ENCODE data around the gene SIPA1L3. TPM values are rescaled to one million over a fixed set of nuclear protein-coding genes. Genes with fewer than 3 reads are reported as not detected.

Gene SIPA1L3
- total RNA-seq, 1 experiment from 2014 or later, result 125 TPM

- no peaks in the 10 kb centered on the region for H3K9me3 ChIP-seq
- no peak for DNase-seq
- H3K36me3 ChIP-seq (ENCODE audit: control insufficient read depth, insufficient read depth, low read length), result no peaks in the 10 kb centered on the region; the same call in none of the 2 replicates
- H3K27me3 ChIP-seq (replicated peaks; ENCODE audit: control insufficient read depth, insufficient read depth, low read length), result no peaks in the 10 kb centered on the region
- no peak overlapping the region for H3K4me3 Mint-ChIP-seq (ENCODE audit: unreplicated experiment)
- H3K27me3 Mint-ChIP-seq (ENCODE audit: insufficient read depth, unreplicated experiment), result no peaks in the 10 kb centered on the region
- peak overlapping the region; percentile 40 for H3K27ac Mint-ChIP-seq (ENCODE audit: unreplicated experiment)
- H3K36me3 Mint-ChIP-seq (ENCODE audit: insufficient read depth, unreplicated experiment), result peaks cover 67% of the 10 kb centered on the region
- CTCF ChIA-PET, result no interaction called here
- POLR2A ChIA-PET, result no interaction called here
- intact Hi-C loops (cut with micrococcal nuclease; ENCODE audit: unreplicated experiment), result no loop called here
- H3K9me3 Mint-ChIP-seq (ENCODE audit: unreplicated experiment), result peaks cover 16% of the 10 kb centered on the region
- no peak overlapping the region for H3K4me3 ChIP-seq (ENCODE audit: low read depth, low read length)
- BruUV-seq (replicated peaks), result no TSS peak
- TF ChIP-seq CTCF (IDR thresholded peaks at IDR 0.05; ENCODE audit: insufficient read depth in 1 of 2, low read depth in 1 of 2, low read length in 1 of 2, severe bottlenecking in 1 of 2, unreplicated experiment in 1 of 2), result no peak
- H3K4me1 ChIP-seq, result peaks cover 27% of the 10 kb centered on the region
- H3K4me1 Mint-ChIP-seq (ENCODE audit: low read depth, unreplicated experiment), result peaks cover 14% of the 10 kb centered on the region
Measured at GRCh38 chr19:37975596-37976515, 68.8 kb downstream of the SIPA1L3 start.

GRCh38 chr19:37977391-37977790, 70.4 kb downstream of the SIPA1L3 start:
- ChIA-PET CTCF (no interaction called here), POLR2A (no interaction called here)
- peaks cover 63% of the 10 kb centered on the region for H3K36me3 Mint-ChIP-seq (ENCODE audit: insufficient read depth, unreplicated experiment)
- H3K27me3 Mint-ChIP-seq (ENCODE audit: insufficient read depth, unreplicated experiment), result no peaks in the 10 kb centered on the region
- H3K9me3 Mint-ChIP-seq (ENCODE audit: unreplicated experiment), result peaks cover under 1% of the 10 kb centered on the region
- DNase-seq, result no peak
- no peak overlapping the region for H3K4me3 Mint-ChIP-seq (ENCODE audit: unreplicated experiment)
- no TSS peak for BruUV-seq (replicated peaks)
- no peak for TF ChIP-seq CTCF (IDR thresholded peaks at IDR 0.05; ENCODE audit: insufficient read depth in 1 of 2, low read depth in 1 of 2, low read length in 1 of 2, severe bottlenecking in 1 of 2, unreplicated experiment in 1 of 2)
- intact Hi-C loops (cut with micrococcal nuclease; ENCODE audit: unreplicated experiment), result no loop called here
- peaks cover 43% of the 10 kb centered on the region for H3K4me1 ChIP-seq
- no peaks in the 10 kb centered on the region for H3K9me3 ChIP-seq
- H3K4me1 Mint-ChIP-seq (ENCODE audit: low read depth, unreplicated experiment), result peaks cover 23% of the 10 kb centered on the region
- no peak overlapping the region for H3K4me3 ChIP-seq (ENCODE audit: low read depth, low read length)
- H3K27me3 ChIP-seq (replicated peaks; ENCODE audit: control insufficient read depth, insufficient read depth, low read length), result no peaks in the 10 kb centered on the region
- H3K36me3 ChIP-seq (ENCODE audit: control insufficient read depth, insufficient read depth, low read length), result no peaks in the 10 kb centered on the region; the same call in none of the 2 replicates
- H3K27ac Mint-ChIP-seq (ENCODE audit: unreplicated experiment), result peak overlapping the region; percentile 35

DNA sequence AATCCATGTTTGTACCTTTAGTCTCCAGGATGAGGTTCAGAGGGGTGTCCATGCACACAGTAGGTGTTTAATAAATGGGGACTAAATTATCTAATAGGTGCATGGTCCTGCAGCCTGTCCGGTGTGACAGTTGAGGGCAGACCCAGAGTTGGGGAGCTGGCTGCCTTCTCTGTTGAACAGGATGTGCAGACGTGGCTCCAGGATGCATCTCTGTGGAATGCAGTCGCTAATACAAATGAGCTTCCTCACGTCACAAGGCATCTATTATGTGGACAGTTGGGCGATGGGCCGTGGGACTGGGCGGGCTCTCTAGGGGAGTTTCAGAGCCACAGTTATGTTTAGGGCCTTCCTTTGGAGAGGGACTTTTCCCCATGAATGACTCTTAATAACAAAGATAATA, 71.0 kb downstream of the SIPA1L3 start:
- H3K4me3 ChIP-seq (ENCODE audit: low read depth, low read length), result no peak overlapping the region
- peaks cover 49% of the 10 kb centered on the region for H3K4me1 ChIP-seq
- peaks cover 23% of the 10 kb centered on the region for H3K4me1 Mint-ChIP-seq (ENCODE audit: low read depth, unreplicated experiment)
- H3K4me3 Mint-ChIP-seq (ENCODE audit: unreplicated experiment), result no peak overlapping the region
- no peaks in the 10 kb centered on the region for H3K9me3 Mint-ChIP-seq (ENCODE audit: unreplicated experiment)
- no TSS peak for BruUV-seq (replicated peaks)
- TF ChIP-seq CTCF (IDR thresholded peaks at IDR 0.05; ENCODE audit: insufficient read depth in 1 of 2, low read depth in 1 of 2, low read length in 1 of 2, severe bottlenecking in 1 of 2, unreplicated experiment in 1 of 2), result no peak
- peaks cover 63% of the 10 kb centered on the region for H3K36me3 Mint-ChIP-seq (ENCODE audit: insufficient read depth, unreplicated experiment)
- no peaks in the 10 kb centered on the region for H3K27me3 Mint-ChIP-seq (ENCODE audit: insufficient read depth, unreplicated experiment)
- H3K36me3 ChIP-seq (ENCODE audit: control insufficient read depth, insufficient read depth, low read length), result no peaks in the 10 kb centered on the region; the same call in none of the 2 replicates
- CTCF ChIA-PET, result no interaction called here
- H3K9me3 ChIP-seq, result no peaks in the 10 kb centered on the region
- H3K27me3 ChIP-seq (replicated peaks; ENCODE audit: control insufficient read depth, insufficient read depth, low read length), result no peaks in the 10 kb centered on the region
- DNase-seq, result no peak
- intact Hi-C loops (cut with micrococcal nuclease; ENCODE audit: unreplicated experiment), result no loop called here
- peak overlapping the region; percentile 35 for H3K27ac Mint-ChIP-seq (ENCODE audit: unreplicated experiment)
- POLR2A ChIA-PET, result no interaction called here
